HCT116 (cell line): ENCODE measurements around the gene KANK3.
"Not testable (repeated sequence)": the region's sequence is repeated elsewhere in the genome, so short reads cannot be mapped to it uniquely, and the experiment has no call there.

ENCODE experiments used
- CEBPB ChIP-seq: IDR thresholded peaks from 2 replicates; pipeline ENCODE4 v1.6.1; 2012; ENCODE audit warnings: low read depth
- EZH2 ChIP-seq: fragments of 200-600 bp; sonication (generic); IDR thresholded peaks from 2 replicates; pipeline ENCODE4 v1.6.1; 2017; ENCODE audit warnings: antibody characterized with exemption, mixed run types
- JUND ChIP-seq: IDR thresholded peaks from 2 replicates; pipeline ENCODE4 v1.6.1; 2012
- POLR2A ChIP-seq: IDR thresholded peaks from 2 replicates; pipeline ENCODE4 v1.7.0; 2011; ENCODE audit warnings: borderline replicate concordance; ENCODE audit not compliant: insufficient read depth, insufficient read length; ENCODE audit errors: extremely low read depth
- TF ChIP-seq, protein P1 (sequence below): IDR thresholded peaks from 2 replicates; pipeline ENCODE4 v1.6.1; 2012; ENCODE audit warnings: low read depth
- TF ChIP-seq, protein P2 (sequence below), 3 experiments: fragments of 200-600 bp in 1 of 3; sonication (generic) in 1 of 3; IDR thresholded peaks in 2 of 3; conservative IDR thresholded peaks in 1 of 3; 2 replicates each; pipeline ENCODE4 v1.5.1; 2012 to 2017; ENCODE audit warnings: low read depth in 2 of 3, low read length in 2 of 3, antibody characterized with exemption in 1 of 3, borderline replicate concordance in 1 of 3, control low read depth in 1 of 3, mild to moderate bottlenecking in 1 of 3, mixed read lengths in 1 of 3, mixed run types in 1 of 3, moderate library complexity in 1 of 3; ENCODE audit not compliant: insufficient read depth in 1 of 3

DNA sequence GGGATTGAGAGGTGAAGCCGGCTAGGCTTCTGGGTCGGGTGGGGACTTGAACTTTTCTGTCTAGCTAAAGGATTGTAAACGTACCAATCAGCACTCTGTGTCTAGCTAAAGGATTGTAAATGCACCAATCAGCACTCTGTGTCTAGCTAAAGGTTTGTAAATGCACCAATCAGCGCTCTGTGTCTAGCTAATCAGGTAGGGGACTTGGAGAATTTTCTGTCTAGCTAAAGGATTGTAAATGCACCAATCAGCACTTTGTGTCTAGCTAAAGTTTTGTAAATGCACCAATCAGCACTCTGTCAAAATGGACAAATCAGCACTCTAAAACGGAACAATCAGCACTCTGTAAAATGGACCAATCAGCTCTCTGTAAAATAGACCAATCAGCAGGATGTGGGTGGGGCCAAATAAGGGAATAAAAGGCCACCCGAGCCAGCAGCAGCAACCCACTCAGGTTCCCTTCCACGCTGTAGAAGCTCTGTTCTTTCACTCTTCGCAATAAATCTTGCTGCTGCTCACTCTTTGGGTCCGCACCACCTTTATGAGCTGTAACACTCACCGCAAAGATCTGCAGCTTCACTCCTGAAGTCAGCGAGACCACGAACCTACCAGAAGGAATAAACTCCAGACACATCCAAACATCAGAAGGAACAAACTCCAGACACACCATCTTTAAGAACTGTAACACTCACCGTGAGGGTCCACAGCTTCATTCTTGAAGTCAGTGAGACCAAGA is 36.3 kb upstream of the KANK3 start:
- not testable (repeated sequence) for TF ChIP-seq POLR2A, CEBPB, EZH2, JUND
- TF ChIP-seq, protein P1, sequence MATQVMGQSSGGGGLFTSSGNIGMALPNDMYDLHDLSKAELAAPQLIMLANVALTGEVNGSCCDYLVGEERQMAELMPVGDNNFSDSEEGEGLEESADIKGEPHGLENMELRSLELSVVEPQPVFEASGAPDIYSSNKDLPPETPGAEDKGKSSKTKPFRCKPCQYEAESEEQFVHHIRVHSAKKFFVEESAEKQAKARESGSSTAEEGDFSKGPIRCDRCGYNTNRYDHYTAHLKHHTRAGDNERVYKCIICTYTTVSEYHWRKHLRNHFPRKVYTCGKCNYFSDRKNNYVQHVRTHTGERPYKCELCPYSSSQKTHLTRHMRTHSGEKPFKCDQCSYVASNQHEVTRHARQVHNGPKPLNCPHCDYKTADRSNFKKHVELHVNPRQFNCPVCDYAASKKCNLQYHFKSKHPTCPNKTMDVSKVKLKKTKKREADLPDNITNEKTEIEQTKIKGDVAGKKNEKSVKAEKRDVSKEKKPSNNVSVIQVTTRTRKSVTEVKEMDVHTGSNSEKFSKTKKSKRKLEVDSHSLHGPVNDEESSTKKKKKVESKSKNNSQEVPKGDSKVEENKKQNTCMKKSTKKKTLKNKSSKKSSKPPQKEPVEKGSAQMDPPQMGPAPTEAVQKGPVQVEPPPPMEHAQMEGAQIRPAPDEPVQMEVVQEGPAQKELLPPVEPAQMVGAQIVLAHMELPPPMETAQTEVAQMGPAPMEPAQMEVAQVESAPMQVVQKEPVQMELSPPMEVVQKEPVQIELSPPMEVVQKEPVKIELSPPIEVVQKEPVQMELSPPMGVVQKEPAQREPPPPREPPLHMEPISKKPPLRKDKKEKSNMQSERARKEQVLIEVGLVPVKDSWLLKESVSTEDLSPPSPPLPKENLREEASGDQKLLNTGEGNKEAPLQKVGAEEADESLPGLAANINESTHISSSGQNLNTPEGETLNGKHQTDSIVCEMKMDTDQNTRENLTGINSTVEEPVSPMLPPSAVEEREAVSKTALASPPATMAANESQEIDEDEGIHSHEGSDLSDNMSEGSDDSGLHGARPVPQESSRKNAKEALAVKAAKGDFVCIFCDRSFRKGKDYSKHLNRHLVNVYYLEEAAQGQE: not testable (repeated sequence)
- TF ChIP-seq, protein P2, sequence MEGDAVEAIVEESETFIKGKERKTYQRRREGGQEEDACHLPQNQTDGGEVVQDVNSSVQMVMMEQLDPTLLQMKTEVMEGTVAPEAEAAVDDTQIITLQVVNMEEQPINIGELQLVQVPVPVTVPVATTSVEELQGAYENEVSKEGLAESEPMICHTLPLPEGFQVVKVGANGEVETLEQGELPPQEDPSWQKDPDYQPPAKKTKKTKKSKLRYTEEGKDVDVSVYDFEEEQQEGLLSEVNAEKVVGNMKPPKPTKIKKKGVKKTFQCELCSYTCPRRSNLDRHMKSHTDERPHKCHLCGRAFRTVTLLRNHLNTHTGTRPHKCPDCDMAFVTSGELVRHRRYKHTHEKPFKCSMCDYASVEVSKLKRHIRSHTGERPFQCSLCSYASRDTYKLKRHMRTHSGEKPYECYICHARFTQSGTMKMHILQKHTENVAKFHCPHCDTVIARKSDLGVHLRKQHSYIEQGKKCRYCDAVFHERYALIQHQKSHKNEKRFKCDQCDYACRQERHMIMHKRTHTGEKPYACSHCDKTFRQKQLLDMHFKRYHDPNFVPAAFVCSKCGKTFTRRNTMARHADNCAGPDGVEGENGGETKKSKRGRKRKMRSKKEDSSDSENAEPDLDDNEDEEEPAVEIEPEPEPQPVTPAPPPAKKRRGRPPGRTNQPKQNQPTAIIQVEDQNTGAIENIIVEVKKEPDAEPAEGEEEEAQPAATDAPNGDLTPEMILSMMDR (IDR thresholded peaks at IDR 0.05 in 2 of 3, conservative IDR thresholded peaks at IDR 0.05 in 1 of 3; ENCODE audit: borderline replicate concordance in 1 of 3, insufficient read depth in 1 of 3, low read depth in 2 of 3, low read length in 2 of 3): not testable (repeated sequence)
